ENCODE results near the gene EME1. TPM values are rescaled to one million over a fixed set of nuclear protein-coding genes. Genes with fewer than 3 reads are reported as not detected.

Gene EME1
- total RNA-seq, 1 donor from 2014 or later: 2.7 TPM

DNA sequence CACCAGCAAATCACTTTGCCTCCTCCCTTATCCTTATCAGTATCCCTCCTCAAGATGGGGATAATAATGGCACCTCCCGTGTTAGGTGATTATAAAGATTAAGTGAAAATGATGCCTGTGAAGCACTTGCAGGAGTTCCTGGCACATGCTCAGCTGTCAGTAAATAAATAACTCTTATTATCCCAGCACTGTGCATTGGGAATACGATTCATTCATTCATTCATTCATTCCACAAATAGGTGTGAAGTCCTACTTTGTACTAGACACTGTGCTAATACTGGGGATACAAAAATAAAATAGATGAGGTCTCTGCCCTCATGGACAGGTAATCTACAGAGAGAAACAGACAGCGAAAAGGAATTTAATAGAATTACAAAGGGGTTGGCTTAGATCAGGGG is 25.1 kb upstream of the EME1 start:
- DNase-seq (ENCODE audit: low read depth): no peak
- Histone ChIP-seq H3K27me3 (ENCODE audit: control insufficient read depth, insufficient read depth, low read length) (no peaks in the 10 kb centered on the region), H3K4me3 (ENCODE audit: low read depth, low read length) (no peak overlapping the region), H3K36me3 (ENCODE audit: control insufficient read depth, insufficient read depth, low read length) (no peaks in the 10 kb centered on the region)
- TF ChIP-seq, protein P1, sequence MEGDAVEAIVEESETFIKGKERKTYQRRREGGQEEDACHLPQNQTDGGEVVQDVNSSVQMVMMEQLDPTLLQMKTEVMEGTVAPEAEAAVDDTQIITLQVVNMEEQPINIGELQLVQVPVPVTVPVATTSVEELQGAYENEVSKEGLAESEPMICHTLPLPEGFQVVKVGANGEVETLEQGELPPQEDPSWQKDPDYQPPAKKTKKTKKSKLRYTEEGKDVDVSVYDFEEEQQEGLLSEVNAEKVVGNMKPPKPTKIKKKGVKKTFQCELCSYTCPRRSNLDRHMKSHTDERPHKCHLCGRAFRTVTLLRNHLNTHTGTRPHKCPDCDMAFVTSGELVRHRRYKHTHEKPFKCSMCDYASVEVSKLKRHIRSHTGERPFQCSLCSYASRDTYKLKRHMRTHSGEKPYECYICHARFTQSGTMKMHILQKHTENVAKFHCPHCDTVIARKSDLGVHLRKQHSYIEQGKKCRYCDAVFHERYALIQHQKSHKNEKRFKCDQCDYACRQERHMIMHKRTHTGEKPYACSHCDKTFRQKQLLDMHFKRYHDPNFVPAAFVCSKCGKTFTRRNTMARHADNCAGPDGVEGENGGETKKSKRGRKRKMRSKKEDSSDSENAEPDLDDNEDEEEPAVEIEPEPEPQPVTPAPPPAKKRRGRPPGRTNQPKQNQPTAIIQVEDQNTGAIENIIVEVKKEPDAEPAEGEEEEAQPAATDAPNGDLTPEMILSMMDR (IDR thresholded peaks at IDR 0.05; ENCODE audit: insufficient read depth, low read length, poor library complexity, severe bottlenecking): no peak

DNA sequence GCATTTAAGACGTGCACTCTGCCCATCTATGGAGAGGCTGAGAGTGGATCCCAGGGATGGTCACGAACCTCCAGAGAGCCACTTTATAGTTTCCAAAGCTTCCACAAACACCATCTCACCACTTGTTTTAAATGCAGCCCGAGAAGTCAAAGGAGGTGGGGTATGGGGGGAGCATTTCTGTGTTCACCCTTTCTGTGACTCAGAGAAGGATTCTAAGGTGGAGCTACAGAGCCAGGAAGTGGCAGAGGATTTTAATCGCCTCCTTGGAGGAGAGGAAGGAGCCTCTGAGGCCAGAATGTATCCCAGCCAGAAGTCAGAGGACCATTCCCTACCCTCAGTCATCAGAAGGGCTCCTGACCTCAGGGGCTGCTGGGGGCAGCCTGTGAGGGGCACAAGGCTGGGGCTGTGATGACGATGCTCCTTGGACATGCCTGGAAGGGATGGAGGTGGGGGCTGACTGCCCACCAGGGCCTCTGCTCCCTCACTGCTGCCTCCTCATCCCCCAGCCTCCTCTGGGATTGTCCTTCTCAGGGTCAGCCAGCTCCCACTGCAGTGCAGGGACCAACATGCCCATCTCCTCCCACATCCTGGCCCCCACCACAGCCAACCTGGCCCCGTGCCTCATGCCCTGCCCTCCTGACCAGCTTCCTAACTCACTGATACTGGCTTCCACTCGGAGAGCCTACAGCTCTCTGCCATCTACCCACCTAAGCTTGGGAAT is 24.3 kb upstream of the EME1 start:
- TF ChIP-seq, protein P1 (IDR thresholded peaks at IDR 0.05; ENCODE audit: insufficient read depth, low read length, poor library complexity, severe bottlenecking): no peak
- H3K36me3 ChIP-seq (ENCODE audit: control insufficient read depth, insufficient read depth, low read length): no peaks in the 10 kb centered on the region
- DNase-seq (ENCODE audit: low read depth): no peak
- H3K4me3 ChIP-seq (ENCODE audit: low read depth, low read length): no peak overlapping the region
- H3K27me3 ChIP-seq (ENCODE audit: control insufficient read depth, insufficient read depth, low read length): no peaks in the 10 kb centered on the region

DNA sequence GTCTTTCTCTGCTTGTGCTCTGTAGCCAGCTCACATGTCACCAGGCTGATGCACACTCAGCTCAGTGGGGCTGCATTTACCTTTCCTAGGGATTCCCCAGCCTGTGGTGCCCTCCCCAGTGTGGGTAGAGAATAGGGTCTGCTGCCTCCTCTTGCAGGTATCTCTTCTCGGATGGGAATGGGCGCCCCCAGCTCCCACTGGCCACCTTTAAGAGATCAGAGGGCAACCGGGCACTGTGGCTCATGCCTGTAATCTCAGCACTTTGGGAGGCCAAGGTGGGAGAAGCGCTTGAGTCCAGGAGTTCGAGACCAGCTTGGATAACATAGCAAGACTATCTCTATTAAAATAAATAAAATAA is 23.8 kb upstream of the EME1 start:
- TF ChIP-seq, protein P1 (IDR thresholded peaks at IDR 0.05; ENCODE audit: insufficient read depth, low read length, poor library complexity, severe bottlenecking): no peak
- DNase-seq (ENCODE audit: low read depth): no peak
- H3K4me3 ChIP-seq (ENCODE audit: low read depth, low read length): no peak overlapping the region

DNA sequence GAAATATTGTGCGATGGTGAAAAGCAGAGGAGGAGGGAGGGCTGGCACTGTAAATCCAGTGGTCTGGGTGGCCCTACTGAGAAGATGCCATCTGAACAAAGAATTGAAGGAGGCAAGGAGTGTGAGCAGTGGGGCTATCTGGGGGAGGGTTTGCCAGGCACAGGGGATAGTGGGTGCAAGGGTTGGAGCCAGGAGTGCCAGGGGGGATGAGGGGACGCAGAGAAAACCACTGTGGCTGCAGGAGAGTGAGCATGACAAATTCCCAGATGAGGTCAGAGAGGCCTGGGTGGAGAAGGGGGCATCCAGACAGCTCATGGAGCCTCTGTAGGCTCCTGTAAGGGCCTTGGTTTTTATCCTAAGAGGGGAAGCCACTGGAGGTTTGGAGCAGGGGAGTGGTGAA is 22.3 kb upstream of the EME1 start:
- Histone ChIP-seq H3K4me3 (ENCODE audit: low read depth, low read length) (no peak overlapping the region), H3K36me3 (ENCODE audit: control insufficient read depth, insufficient read depth, low read length) (no peaks in the 10 kb centered on the region), H3K27me3 (ENCODE audit: control insufficient read depth, insufficient read depth, low read length) (no peaks in the 10 kb centered on the region)
- TF ChIP-seq, protein P1 (IDR thresholded peaks at IDR 0.05; ENCODE audit: insufficient read depth, low read length, poor library complexity, severe bottlenecking): no peak
- DNase-seq (ENCODE audit: low read depth): no peak

More for the DNA sequence above, 23.8 kb upstream of the EME1 start:
- Histone ChIP-seq H3K36me3 (ENCODE audit: control insufficient read depth, insufficient read depth, low read length) (no peaks in the 10 kb centered on the region), H3K27me3 (ENCODE audit: control insufficient read depth, insufficient read depth, low read length) (no peaks in the 10 kb centered on the region)

DNA sequence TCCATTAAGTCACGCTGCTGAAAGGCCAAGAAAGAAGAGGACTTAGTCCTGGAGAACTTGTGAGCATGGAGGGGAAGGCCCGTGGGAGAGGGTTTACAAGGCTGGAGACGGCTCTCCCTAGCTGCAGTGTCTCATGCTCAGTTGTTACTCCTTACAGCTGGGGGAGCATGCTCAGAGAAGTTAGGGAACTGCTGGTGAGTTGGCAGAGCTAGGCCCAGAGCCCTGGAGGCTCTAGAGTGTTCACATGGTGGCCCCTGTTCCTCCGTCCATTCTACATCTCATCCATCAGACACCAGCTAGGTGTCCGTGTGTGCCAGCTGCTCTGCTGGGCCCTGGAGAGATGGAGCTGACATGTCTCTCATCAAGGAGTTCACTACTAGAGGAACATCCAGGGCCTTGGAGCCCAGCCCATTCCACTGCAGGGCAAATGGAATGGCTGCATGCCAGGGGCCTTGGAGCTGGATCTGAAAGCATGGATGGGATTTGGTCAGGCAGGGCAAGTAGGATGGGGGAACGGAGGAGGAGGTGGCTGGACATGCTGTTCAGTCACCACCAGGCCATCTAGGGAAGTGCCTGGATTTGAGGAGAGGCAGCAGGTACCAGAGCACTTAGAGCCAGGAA is 20.8 kb upstream of the EME1 start:
- H3K27me3 ChIP-seq (ENCODE audit: control insufficient read depth, insufficient read depth, low read length): no peaks in the 10 kb centered on the region
- H3K36me3 ChIP-seq (ENCODE audit: control insufficient read depth, insufficient read depth, low read length): no peaks in the 10 kb centered on the region
- TF ChIP-seq, protein P1 (IDR thresholded peaks at IDR 0.05; ENCODE audit: insufficient read depth, low read length, poor library complexity, severe bottlenecking): no peak
- no peak for DNase-seq (ENCODE audit: low read depth)
- no peak overlapping the region for H3K4me3 ChIP-seq (ENCODE audit: low read depth, low read length)
